Stimulated activated effector memory CD8-positive, alpha-beta T cell treated with anti-CD3 and anti-CD28 coated beads, Interleukin-12 subunit alpha, Interleukin-12 subunit beta, amount 100 ng/mL, for 72 hours (primary cell): ENCODE data around the gene OGN.

Experiments used
- ATAC-seq: fragments of 150-1000 bp; cut with Tn5 transposase; 2 replicates; pipeline ENCODE4 v1.10.0; 2021
- DNase-seq, 2 donors: peaks; one replicate each; pipeline ENCODE4 v3.0.0; 2021 to 2022; ENCODE audit warnings: low spot score in 2 of 2
- H3K27ac Mint-ChIP-seq: one replicate; pipeline ENCODE4 v1.8.0; 2022; ENCODE audit warnings: mild to moderate bottlenecking, mixed read lengths
- H3K36me3 Mint-ChIP-seq: one replicate; pipeline ENCODE4 v1.8.0; 2022; ENCODE audit warnings: mild to moderate bottlenecking, mixed read lengths
- H3K4me1 Mint-ChIP-seq: one replicate; pipeline ENCODE4 v1.8.0; 2022; ENCODE audit warnings: mixed read lengths
- H3K4me3 Mint-ChIP-seq: one replicate; pipeline ENCODE4 v1.8.0; 2022; ENCODE audit warnings: mild to moderate bottlenecking, mixed read lengths
- H3K9me3 Mint-ChIP-seq: one replicate; pipeline ENCODE4 v1.8.0; 2022; ENCODE audit warnings: mixed read lengths

OGN gene

GRCh38 chr9:92404042-92404836 lies at the start of gene OGN:
Gene OGN (minus strand): TSS chr9:92404578. CDS start chr9:92403407, 1,171 bp downstream.
- Mint-ChIP-seq H3K4me3 (no peak within 1 kb of the TSS), H3K27ac (no peak within 1 kb of the TSS), H3K36me3 (no peaks in the 10 kb centered on the region), H3K4me1 (peaks cover 17% of the 10 kb centered on the region), H3K9me3 (no peaks in the 10 kb centered on the region)
- DNase-seq, result no peak
- no peak for ATAC-seq

DNA sequence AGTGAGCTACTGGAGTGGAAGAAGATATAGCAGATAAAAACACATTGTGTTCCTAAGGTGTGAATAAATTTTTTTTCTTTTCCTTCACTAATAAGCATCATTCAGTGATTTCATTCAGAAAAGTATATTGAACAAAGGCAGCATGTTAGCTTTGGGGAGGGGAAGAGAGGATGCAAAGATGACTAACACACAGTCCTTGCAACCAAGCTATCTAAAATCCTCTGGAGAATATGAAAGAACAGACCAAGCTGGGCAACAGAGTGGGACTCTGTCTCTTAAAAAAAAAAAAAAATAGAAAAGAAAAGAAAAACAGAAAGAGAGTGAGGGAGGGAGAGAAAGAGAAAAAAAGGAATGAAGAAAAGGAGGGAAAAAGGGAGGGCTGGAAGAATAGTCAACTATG lies 42.2 kb upstream of the OGN start:
- Mint-ChIP-seq H3K4me3 (no peak overlapping the region), H3K36me3 (no peaks in the 10 kb centered on the region), H3K27ac (no peak overlapping the region), H3K9me3 (no peaks in the 10 kb centered on the region), H3K4me1 (no peaks in the 10 kb centered on the region)
- ATAC-seq, result no peak
- DNase-seq, result no peak

- Mint-ChIP-seq H3K9me3 (no peaks in the 10 kb centered on the region), H3K27ac (no peak overlapping the region), H3K4me3 (no peak overlapping the region), H3K4me1 (peaks cover 8% of the 10 kb centered on the region), H3K36me3 (no peaks in the 10 kb centered on the region)
- no peak for ATAC-seq
- no peak for DNase-seq
These were observed 40.5 kb upstream of the OGN start for GRCh38 chr9:92444841-92445240.

- Mint-ChIP-seq H3K4me3 (peak overlapping the region; percentile 5), H3K36me3 (no peaks in the 10 kb centered on the region), H3K4me1 (peaks cover 13% of the 10 kb centered on the region), H3K9me3 (no peaks in the 10 kb centered on the region), H3K27ac (no peak overlapping the region)
- DNase-seq (no peak), ATAC-seq (peak; percentile 84)
These were observed 36.3 kb upstream of the OGN start for GRCh38 chr9:92440751-92441046.

DNA sequence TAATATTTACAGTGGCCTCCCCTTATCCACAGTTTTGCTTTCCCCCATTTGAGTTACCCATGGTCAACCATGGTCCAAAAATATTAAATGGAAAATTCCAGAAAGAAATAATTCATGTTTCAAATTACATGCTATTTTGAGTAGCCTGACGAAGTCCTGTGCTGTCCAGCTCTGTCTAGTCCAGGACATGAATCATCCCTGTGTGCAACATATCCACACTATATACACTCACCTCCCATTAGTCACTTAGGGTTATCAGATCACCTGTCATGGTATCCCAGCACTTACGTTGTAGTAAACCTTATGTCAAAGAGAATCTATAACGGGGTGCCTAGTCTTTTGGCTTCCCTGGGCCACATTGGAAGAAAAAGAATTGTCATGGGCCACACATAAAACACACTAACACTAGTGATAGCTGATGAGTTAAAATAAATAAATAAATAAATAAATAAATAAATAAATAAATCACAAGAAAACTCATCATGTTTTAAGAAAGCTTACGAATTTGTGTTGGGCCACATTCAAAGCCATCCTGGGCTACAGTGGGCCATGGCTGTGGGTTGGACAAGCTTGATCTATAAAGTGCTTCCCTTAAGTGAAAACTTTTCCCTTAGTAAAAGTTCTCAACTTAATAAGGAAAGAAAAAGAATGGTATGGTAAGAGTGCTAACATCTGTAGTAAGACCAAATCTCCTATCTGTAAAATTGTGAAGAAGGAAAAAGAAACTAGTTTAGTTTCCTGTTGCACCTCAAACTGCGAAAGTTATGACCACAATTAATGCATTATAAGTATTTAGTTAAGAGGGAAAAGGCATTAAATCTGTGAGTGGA lies 35.8 kb upstream of the OGN start:
- Mint-ChIP-seq H3K4me1 (peaks cover 13% of the 10 kb centered on the region), H3K27ac (no peak overlapping the region), H3K36me3 (no peaks in the 10 kb centered on the region), H3K9me3 (no peaks in the 10 kb centered on the region), H3K4me3 (peak overlapping the region; percentile 5)
- DNase-seq, result no peak
- ATAC-seq, result no peak

GRCh38 chr9:92438900-92439526 lies 34.6 kb upstream of the OGN start:
- no peak for ATAC-seq
- no peaks in the 10 kb centered on the region for H3K9me3 Mint-ChIP-seq
- peaks cover 5% of the 10 kb centered on the region for H3K36me3 Mint-ChIP-seq
- H3K4me1 Mint-ChIP-seq, result peaks cover 13% of the 10 kb centered on the region
- no peak overlapping the region for H3K27ac Mint-ChIP-seq
- no peak for DNase-seq
- H3K4me3 Mint-ChIP-seq, result no peak overlapping the region

GRCh38 chr9:92435263-92435662 lies 30.9 kb upstream of the OGN start:
- H3K27ac Mint-ChIP-seq, result no peak overlapping the region
- H3K4me1 Mint-ChIP-seq, result peaks cover 8% of the 10 kb centered on the region
- H3K36me3 Mint-ChIP-seq, result peaks cover 11% of the 10 kb centered on the region
- ATAC-seq, result no peak
- DNase-seq, result no peak
- H3K4me3 Mint-ChIP-seq, result no peak overlapping the region
- H3K9me3 Mint-ChIP-seq, result no peaks in the 10 kb centered on the region

DNA sequence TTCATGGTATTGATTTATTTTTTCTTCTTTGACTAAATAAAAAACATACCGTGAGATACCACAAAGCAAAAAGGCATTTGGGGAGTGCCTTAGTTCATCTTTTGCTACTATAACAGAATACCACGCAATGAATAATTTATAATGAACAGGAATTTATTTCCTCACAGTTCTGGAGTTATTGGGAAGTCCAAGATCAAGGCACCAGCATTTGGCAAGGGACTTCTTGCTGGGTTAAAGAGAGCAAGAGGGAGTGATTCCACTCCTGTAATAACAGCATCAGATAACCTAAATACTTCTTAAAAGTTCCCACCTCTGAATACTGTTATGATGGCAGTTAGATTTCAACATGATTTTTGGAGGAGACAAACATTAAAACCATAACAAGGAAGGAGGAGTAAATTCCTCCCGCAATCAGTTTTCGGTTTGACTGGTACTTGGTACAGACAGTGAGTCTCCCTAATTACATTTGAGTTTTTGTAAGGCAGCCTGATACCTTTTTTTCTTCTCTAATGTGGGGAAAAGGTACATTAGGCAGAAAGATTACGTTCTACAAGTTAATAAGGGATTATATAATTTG lies 28.7 kb upstream of the OGN start:
- no peaks in the 10 kb centered on the region for H3K9me3 Mint-ChIP-seq
- no peak for DNase-seq
- H3K4me1 Mint-ChIP-seq, result no peaks in the 10 kb centered on the region
- ATAC-seq, result no peak
- peaks cover 11% of the 10 kb centered on the region for H3K36me3 Mint-ChIP-seq
- H3K27ac Mint-ChIP-seq, result no peak overlapping the region
- H3K4me3 Mint-ChIP-seq, result no peak overlapping the region

- Mint-ChIP-seq H3K9me3 (no peaks in the 10 kb centered on the region), H3K36me3 (peaks cover 11% of the 10 kb centered on the region), H3K4me1 (no peaks in the 10 kb centered on the region), H3K27ac (no peak overlapping the region), H3K4me3 (no peak overlapping the region)
- DNase-seq (no peak), ATAC-seq (no peak)
These were observed 28.0 kb upstream of the OGN start for GRCh38 chr9:92432350-92432749.

DNA sequence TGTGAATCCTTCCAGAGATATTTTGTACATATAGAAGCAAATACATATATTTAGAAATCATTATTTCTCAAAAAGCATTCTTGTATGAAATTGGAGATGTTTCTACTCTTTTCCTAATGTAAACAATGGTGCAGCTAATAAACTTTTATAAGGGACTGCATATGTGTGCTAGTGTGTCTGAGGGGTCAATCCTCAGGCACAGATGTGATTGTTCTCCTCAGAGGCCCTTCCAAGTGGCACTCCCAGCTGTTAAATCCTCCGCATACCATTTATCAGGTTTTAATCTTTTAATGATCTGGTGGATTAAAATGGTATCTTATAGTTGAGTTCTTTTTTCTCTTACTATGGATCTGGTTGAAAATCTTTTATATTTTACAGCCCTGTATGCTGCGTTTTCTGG lies 25.5 kb upstream of the OGN start:
- DNase-seq (no peak), ATAC-seq (no peak)
- H3K36me3 Mint-ChIP-seq, result peaks cover 11% of the 10 kb centered on the region
- H3K4me1 Mint-ChIP-seq, result no peaks in the 10 kb centered on the region
- H3K9me3 Mint-ChIP-seq, result no peaks in the 10 kb centered on the region
- H3K4me3 Mint-ChIP-seq, result no peak overlapping the region
- no peak overlapping the region for H3K27ac Mint-ChIP-seq

GRCh38 chr9:92426501-92427145 lies 22.2 kb upstream of the OGN start:
- no peaks in the 10 kb centered on the region for H3K4me1 Mint-ChIP-seq
- H3K9me3 Mint-ChIP-seq, result no peaks in the 10 kb centered on the region
- no peak overlapping the region for H3K4me3 Mint-ChIP-seq
- no peak overlapping the region for H3K27ac Mint-ChIP-seq
- H3K36me3 Mint-ChIP-seq, result no peaks in the 10 kb centered on the region
- DNase-seq (no peak), ATAC-seq (no peak)

- no peak for DNase-seq
- H3K9me3 Mint-ChIP-seq, result no peaks in the 10 kb centered on the region
- no peak overlapping the region for H3K27ac Mint-ChIP-seq
- no peak for ATAC-seq
- no peaks in the 10 kb centered on the region for H3K4me1 Mint-ChIP-seq
- no peaks in the 10 kb centered on the region for H3K36me3 Mint-ChIP-seq
- H3K4me3 Mint-ChIP-seq, result no peak overlapping the region
These were observed 21.1 kb upstream of the OGN start for GRCh38 chr9:92425474-92425873.

DNA sequence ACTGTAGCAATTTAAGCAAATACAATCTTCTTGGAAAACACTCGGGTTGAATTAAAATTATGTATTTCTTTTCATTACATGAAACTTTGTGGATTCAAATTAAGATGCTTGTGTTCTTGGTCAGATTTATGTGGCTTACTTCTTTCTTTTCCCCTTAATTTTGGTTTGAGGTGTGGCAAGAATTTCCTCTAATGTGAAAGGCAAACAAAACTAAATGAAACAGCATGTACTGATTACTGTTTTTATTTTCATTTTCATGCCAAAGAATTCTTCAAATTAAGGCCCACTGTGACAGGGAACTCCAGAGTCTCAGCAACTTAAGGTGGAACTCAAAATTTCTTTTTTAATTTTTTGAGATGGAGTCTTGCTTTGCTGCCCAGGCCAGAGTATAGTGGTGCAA lies 20.0 kb upstream of the OGN start, which contains the start of gene OMD:
TSS of gene OMD (minus strand) at position 132 of the 400 bp plus-strand sequence. CDS start 6,913 bp downstream, outside the sequence.
- no peak within 1 kb of the TSS for H3K27ac Mint-ChIP-seq
- no peaks in the 10 kb centered on the region for H3K36me3 Mint-ChIP-seq
- no peaks in the 10 kb centered on the region for H3K9me3 Mint-ChIP-seq
- ATAC-seq (no peak), DNase-seq (no peak)
- H3K4me3 Mint-ChIP-seq, result no peak within 1 kb of the TSS
- no peaks in the 10 kb centered on the region for H3K4me1 Mint-ChIP-seq

DNA sequence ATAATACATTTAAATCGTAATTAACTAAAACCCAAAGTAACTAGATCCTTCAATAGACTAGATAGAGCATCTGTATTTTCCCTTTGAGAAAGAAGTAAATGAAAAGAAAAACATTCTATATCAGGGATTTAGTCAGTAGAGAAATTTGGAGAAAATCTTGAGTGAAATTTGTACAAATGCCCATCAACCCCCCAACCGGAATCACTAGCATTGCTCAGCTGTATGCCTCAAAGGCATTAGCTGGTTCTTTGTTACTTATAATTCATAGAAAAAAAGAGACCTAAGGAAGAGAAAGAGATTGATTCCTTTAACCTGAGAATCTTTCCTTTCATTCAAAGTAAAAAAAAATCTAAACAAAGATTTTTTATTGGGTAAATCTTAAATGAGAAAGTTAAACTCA lies 19.2 kb upstream of the OGN start:
- ATAC-seq (no peak), DNase-seq (no peak)
- Mint-ChIP-seq H3K4me1 (no peaks in the 10 kb centered on the region), H3K27ac (no peak overlapping the region), H3K4me3 (no peak overlapping the region), H3K36me3 (no peaks in the 10 kb centered on the region), H3K9me3 (no peaks in the 10 kb centered on the region)
